Measurements from ENCODE around the gene RNF111. TPM values are rescaled to one million over a fixed set of nuclear protein-coding genes. Genes with fewer than 3 reads are reported as not detected.

The RNF111 gene
- total and polyA plus RNA-seq, 8 donors = 4.3 to 37.1 (median 11.4) TPM

DNA sequence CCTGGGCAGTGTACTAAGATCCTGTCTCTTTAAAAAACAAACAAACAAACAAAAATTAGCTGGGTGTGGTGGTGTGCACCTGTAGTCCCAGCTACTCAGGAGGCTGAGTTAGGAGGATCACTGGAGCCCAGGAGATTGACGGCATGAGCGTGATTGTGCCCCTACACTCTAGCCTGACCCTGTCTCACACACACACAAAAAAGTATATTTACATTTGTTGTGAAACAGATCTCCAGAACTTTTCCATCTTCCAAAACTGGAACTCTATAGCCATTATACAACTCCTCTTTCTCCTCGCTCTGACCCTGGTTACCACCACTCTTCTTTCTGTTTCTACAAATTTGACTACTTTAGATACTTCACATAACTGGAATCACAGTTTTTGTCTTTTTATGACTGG is 61.4 kb downstream of the RNF111 start:
- Histone ChIP-seq H3K4me3 (no peak overlapping the region), H3K27ac (no peak overlapping the region), H3K9me3 (no peaks in the 10 kb centered on the region), H3K36me3 (peaks cover 1 to 22% (median 18%) of the 10 kb centered on the region in 4 donors), H3K27me3 (no peaks in the 10 kb centered on the region), H3K4me1 (peaks cover 0 to 18% (median 7%) of the 10 kb centered on the region in 4 donors)
- WGBS, 5 donors = 95 to 99% (median 98%) methylated on average over 3 of the region's 3 CpGs
- DNase-seq = no peak
- TF ChIP-seq POLR2A (IDR thresholded peaks at IDR 0.05) = no peak
- TF ChIP-seq EP300 (IDR thresholded peaks at IDR 0.05) = no peak
- TF ChIP-seq, protein P1, sequence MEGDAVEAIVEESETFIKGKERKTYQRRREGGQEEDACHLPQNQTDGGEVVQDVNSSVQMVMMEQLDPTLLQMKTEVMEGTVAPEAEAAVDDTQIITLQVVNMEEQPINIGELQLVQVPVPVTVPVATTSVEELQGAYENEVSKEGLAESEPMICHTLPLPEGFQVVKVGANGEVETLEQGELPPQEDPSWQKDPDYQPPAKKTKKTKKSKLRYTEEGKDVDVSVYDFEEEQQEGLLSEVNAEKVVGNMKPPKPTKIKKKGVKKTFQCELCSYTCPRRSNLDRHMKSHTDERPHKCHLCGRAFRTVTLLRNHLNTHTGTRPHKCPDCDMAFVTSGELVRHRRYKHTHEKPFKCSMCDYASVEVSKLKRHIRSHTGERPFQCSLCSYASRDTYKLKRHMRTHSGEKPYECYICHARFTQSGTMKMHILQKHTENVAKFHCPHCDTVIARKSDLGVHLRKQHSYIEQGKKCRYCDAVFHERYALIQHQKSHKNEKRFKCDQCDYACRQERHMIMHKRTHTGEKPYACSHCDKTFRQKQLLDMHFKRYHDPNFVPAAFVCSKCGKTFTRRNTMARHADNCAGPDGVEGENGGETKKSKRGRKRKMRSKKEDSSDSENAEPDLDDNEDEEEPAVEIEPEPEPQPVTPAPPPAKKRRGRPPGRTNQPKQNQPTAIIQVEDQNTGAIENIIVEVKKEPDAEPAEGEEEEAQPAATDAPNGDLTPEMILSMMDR (IDR thresholded peaks at IDR 0.05) = no peak
- TF ChIP-seq POLR2AphosphoS5 (IDR thresholded peaks at IDR 0.05) = no peak
- intact Hi-C loops (cut with DNase I; ENCODE audit: low total_unique reads) = no loop called here

DNA sequence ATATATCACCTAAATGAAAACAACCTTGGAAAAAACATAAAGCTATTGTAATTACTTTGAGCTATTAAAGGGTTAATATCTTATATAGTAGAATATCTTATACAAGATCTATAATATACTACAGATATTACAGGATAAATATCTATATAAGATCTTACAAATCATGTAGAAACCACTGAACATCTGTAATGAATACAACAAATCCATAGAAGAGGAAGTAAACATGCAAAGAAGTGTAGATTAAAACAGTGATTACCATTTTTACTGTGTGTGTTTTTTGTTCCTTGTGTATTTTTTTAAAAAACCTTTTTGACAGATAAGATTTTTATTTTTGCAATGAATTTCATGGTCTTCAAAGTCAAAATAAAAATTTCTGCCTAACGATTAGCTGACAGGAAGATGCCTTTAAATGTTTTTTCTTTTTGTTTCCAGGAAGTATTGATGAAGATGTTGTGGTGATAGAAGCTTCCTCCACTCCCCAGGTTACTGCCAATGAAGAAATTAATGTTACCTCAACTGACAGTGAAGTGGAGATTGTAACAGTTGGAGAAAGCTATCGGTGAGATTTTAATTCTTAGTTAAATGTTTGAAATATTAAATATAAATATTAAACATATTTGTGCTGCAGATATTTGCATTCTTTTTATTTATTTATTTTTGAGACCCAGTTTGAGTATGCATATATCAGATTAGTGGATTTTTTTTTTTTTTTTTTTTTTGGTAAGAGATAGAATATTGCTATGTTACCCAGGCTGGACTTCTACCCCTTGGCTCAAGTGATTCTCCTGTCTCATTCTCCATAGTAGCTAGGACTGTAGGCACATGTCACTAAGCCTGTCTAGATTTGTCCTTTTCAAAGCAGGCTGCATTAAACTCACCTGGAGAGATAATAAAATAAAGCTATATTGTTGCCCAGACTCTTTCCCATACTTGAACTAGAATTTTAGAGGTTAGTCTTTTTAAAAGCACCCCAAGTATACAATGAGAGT is 64.7 kb downstream of the RNF111 start:
- no peaks in the 10 kb centered on the region for H3K9me3 ChIP-seq
- no peak for DNase-seq
- no peaks in the 10 kb centered on the region for H3K27me3 ChIP-seq
- H3K36me3 ChIP-seq = peaks cover 3 to 53% (median 47%) of the 10 kb centered on the region in 4 donors
- no peak overlapping the region for H3K4me3 ChIP-seq
- H3K27ac ChIP-seq = no peak overlapping the region
- TF ChIP-seq, protein P1 (IDR thresholded peaks at IDR 0.05) = no peak
- TF ChIP-seq EP300 (IDR thresholded peaks at IDR 0.05) = no peak
- TF ChIP-seq POLR2A (IDR thresholded peaks at IDR 0.05) = no peak
- TF ChIP-seq POLR2AphosphoS5 (IDR thresholded peaks at IDR 0.05) = no peak
- intact Hi-C loops (cut with DNase I; ENCODE audit: low total_unique reads) = no loop called here
- peaks cover 0 to 9% (median 0%) of the 10 kb centered on the region in 4 donors for H3K4me1 ChIP-seq
- 72 to 79% (median 77%) methylated on average over 2 of the region's 2 CpGs for WGBS, 5 donors

DNA sequence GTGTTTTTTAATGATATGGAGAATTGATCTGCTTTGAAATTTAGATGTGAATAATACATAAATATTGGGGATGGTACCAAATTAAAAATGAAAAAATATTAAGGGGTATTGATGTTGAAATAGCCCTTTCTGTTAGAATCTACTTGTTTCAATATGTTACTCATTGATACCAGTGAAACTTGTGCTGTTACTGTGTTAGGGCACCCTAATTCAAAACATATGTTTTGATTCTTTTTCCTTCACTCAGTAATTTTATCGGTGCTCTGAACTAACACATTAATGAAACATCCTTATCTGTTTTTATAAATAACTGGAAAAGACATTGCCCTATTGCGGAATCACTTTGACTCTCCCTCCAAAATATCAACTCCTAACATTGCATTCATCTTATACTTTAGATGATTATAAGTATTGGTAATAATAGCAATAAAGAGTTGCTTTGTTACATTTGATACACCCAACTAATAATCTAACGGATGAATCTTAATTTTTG is 65.5 kb downstream of the RNF111 start:
- no peaks in the 10 kb centered on the region for H3K27me3 ChIP-seq
- DNase-seq = no peak
- no peak overlapping the region for H3K4me3 ChIP-seq
- TF ChIP-seq, protein P1 (IDR thresholded peaks at IDR 0.05) = no peak
- TF ChIP-seq EP300 (IDR thresholded peaks at IDR 0.05) (no peak), POLR2AphosphoS5 (IDR thresholded peaks at IDR 0.05) (no peak), POLR2A (IDR thresholded peaks at IDR 0.05) (no peak)
- WGBS, 5 donors = 71 to 93% (median 77%) methylated on average over 3 of the region's 3 CpGs
- intact Hi-C loops (cut with DNase I; ENCODE audit: low total_unique reads) = no loop called here
- H3K4me1 ChIP-seq = peaks cover 0 to 9% (median 0%) of the 10 kb centered on the region in 4 donors
- peaks cover 3 to 61% (median 53%) of the 10 kb centered on the region in 4 donors for H3K36me3 ChIP-seq
- H3K27ac ChIP-seq = no peak overlapping the region
- no peaks in the 10 kb centered on the region for H3K9me3 ChIP-seq

DNA sequence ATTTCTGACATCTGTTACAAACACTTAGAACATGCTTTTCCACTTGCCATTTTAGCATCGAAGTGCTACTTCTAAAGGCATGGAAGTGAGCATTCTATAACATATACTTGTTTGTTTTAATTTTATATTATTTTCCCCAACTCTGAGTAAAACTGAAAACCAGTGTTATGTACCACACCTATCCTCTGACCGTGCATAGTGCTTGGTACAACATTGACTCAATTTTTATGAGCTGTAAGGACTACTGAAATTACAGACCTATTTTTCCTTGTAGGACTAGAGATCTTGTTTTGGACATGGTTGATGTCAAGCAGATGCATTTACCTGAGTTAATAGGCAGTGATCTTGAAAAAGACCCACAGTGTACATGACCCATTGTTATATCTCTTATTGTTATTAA is 66.0 kb downstream of the RNF111 start:
- no peak for DNase-seq
- Histone ChIP-seq H3K9me3 (no peaks in the 10 kb centered on the region), H3K27me3 (no peaks in the 10 kb centered on the region), H3K4me3 (no peak overlapping the region), H3K4me1 (peaks cover 0 to 9% (median 0%) of the 10 kb centered on the region in 4 donors), H3K36me3 (peaks cover 8 to 65% (median 58%) of the 10 kb centered on the region in 4 donors), H3K27ac (no peak overlapping the region)
- TF ChIP-seq POLR2A (IDR thresholded peaks at IDR 0.05) = no peak
- TF ChIP-seq, protein P1 (IDR thresholded peaks at IDR 0.05) = no peak
- 87 to 93% (median 90%) methylated on average over 2 of the region's 2 CpGs for WGBS, 5 donors
- intact Hi-C loops (cut with DNase I; ENCODE audit: low total_unique reads) = no loop called here
